ENCODE measurements around the gene BRD3. TPM values are rescaled to one million over a fixed set of nuclear protein-coding genes. Genes with fewer than 3 reads are reported as not detected.

Gene BRD3
- total and polyA plus RNA-seq, 2 donors from 2014 or later = 7.7 to 46.2 TPM

DNA sequence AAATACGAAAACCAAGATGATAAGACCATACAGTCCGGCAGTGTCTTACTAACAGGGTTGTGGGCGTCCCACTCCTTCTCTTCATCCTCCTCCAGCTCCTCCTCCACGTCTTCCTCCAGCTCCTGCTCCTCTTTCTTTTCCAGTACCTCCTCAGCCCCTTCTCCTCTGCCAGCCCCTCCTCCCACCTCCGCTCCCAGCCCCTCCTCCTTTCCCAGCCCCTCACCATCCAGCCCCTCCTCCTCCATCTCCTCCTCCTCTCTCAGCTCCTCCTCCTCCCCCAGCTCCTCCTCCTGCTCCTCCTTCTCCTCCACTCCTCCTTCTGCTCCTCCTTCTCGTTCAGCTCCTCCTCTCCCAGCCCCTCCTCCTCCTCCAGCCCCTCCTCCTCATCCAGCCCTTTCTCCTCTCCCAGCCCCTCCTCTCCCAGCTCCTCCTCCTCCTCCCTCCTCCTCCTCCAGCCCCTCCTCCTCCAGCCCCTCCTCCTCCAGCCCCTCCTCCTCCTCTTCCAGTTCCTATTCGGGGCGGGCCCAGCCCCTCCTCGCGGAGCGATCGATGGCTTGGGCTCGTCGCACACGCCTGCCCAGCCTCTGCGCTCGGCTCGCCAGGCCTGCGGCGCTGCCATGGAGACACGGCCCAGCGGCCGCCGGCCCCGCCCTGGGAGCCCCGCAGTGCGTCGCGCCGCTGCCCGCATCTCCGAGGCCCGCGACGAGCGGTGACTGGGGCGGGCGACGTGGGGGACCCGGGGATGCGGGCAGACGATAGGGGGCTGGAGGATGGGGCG, 42.8 kb downstream of the BRD3 start, which contains the start of gene BRD3OS:
TSS of gene BRD3OS (plus strand) at position 654 of the 778 bp plus-strand sequence. CDS start 1,267 bp downstream, outside the sequence.
- Histone ChIP-seq H3K27ac (ENCODE audit: low read depth in 2 of 2, low read length in 2 of 2) (peak within 1 kb of the TSS; percentile 23 to 32), H3K4me1 (ENCODE audit: control insufficient read depth in 2 of 3, insufficient read depth in 2 of 3, low read depth in 1 of 3, low read length in 3 of 3) (peaks cover 0 to 4% (median 0%) of the 10 kb centered on the region in 3 donors), H3K9me3 (ENCODE audit: control insufficient read depth in 2 of 3, insufficient read depth in 1 of 3, low read length in 3 of 3) (no peaks in the 10 kb centered on the region), H3K9ac (ENCODE audit: low read length in 3 of 3) (peak within 1 kb of the TSS in 2 of 3 donors; percentile 34 to 65), H3K4me3 (ENCODE audit: low read length in 3 of 3) (peak within 1 kb of the TSS; percentile 72 to 75 (median 72)), H3K36me3 (ENCODE audit: control insufficient read depth in 2 of 3, insufficient read depth in 3 of 3, low read length in 3 of 3) (no peaks in the 10 kb centered on the region), H3K27me3 (ENCODE audit: control insufficient read depth, insufficient read depth, low read length) (no peaks in the 10 kb centered on the region)
- intact Hi-C loops (cut with DNase I) = no loop called here
- no peak for FAIRE-seq
- DNase-seq = peak; percentile 99 to 100 (median 99)
- TF ChIP-seq, protein P1, sequence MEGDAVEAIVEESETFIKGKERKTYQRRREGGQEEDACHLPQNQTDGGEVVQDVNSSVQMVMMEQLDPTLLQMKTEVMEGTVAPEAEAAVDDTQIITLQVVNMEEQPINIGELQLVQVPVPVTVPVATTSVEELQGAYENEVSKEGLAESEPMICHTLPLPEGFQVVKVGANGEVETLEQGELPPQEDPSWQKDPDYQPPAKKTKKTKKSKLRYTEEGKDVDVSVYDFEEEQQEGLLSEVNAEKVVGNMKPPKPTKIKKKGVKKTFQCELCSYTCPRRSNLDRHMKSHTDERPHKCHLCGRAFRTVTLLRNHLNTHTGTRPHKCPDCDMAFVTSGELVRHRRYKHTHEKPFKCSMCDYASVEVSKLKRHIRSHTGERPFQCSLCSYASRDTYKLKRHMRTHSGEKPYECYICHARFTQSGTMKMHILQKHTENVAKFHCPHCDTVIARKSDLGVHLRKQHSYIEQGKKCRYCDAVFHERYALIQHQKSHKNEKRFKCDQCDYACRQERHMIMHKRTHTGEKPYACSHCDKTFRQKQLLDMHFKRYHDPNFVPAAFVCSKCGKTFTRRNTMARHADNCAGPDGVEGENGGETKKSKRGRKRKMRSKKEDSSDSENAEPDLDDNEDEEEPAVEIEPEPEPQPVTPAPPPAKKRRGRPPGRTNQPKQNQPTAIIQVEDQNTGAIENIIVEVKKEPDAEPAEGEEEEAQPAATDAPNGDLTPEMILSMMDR (IDR thresholded peaks at IDR 0.05; ENCODE audit: borderline replicate concordance, extremely low read depth, insufficient read depth) = no peak

DNA sequence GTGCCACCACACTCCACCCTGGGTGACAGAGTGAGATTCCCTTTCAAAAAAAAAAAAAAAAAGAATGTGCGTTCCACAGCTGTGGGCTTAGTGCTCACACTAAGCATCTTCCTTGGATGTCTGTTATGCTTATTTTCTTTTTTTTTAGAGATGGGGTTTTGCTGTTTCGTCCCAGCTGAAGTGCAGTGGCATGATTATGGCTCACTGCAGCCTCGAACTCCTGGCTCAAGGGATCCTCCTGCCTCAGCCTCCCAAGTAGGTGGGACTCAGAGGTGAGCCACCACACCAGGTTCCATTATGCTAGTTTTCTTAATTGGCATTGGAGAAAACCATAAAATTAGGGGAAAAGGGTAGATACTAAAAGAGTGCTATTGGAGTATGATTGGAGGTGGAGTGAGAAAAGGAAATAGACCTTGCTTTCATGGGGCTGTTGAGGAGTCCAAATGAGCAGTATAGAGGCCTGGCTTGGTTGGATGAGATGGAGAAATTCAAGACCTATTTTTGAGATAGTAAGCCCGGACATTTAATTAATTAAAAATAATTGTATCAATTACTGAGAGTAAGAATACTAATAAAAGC, 43.5 kb downstream of the BRD3 start:
- Histone ChIP-seq H3K4me3 (ENCODE audit: low read length in 3 of 3) (peak overlapping the region; percentile 55 to 75 (median 69)), H3K27me3 (ENCODE audit: control insufficient read depth, insufficient read depth, low read length) (no peaks in the 10 kb centered on the region), H3K4me1 (ENCODE audit: control insufficient read depth in 2 of 3, insufficient read depth in 2 of 3, low read depth in 1 of 3, low read length in 3 of 3) (peaks cover 0 to 4% (median 0%) of the 10 kb centered on the region in 3 donors), H3K36me3 (ENCODE audit: control insufficient read depth in 2 of 3, insufficient read depth in 3 of 3, low read length in 3 of 3) (no peaks in the 10 kb centered on the region), H3K9me3 (ENCODE audit: control insufficient read depth in 2 of 3, insufficient read depth in 1 of 3, low read length in 3 of 3) (no peaks in the 10 kb centered on the region), H3K9ac (ENCODE audit: low read length in 3 of 3) (peak overlapping the region in 1 of 3 donors; percentile 65), H3K27ac (ENCODE audit: low read depth in 2 of 2, low read length in 2 of 2) (no peak overlapping the region)
- TF ChIP-seq, protein P1 (IDR thresholded peaks at IDR 0.05; ENCODE audit: borderline replicate concordance, extremely low read depth, insufficient read depth) = no peak
- FAIRE-seq (no peak), DNase-seq (peak in 2 of 5 donors; percentile 21 to 58)
- intact Hi-C loops (cut with DNase I) = no loop called here

GRCh38 chr9:134014946-134015345, 52.9 kb downstream of the BRD3 start:
- H3K4me1 ChIP-seq (ENCODE audit: control insufficient read depth in 2 of 3, insufficient read depth in 2 of 3, low read depth in 1 of 3, low read length in 3 of 3) = peaks cover 0 to 2% (median 0%) of the 10 kb centered on the region in 3 donors
- no peak overlapping the region for H3K27ac ChIP-seq (ENCODE audit: low read depth in 2 of 2, low read length in 2 of 2)
- TF ChIP-seq, protein P1 (IDR thresholded peaks at IDR 0.05; ENCODE audit: borderline replicate concordance, extremely low read depth, insufficient read depth) = no peak
- H3K36me3 ChIP-seq (ENCODE audit: control insufficient read depth in 2 of 3, insufficient read depth in 3 of 3, low read length in 3 of 3) = no peaks in the 10 kb centered on the region
- no peak overlapping the region for H3K9ac ChIP-seq (ENCODE audit: low read length in 3 of 3)
- DNase-seq (no peak), FAIRE-seq (no peak)
- intact Hi-C loops (cut with DNase I) = no loop called here
- H3K27me3 ChIP-seq (ENCODE audit: control insufficient read depth, insufficient read depth, low read length) = no peaks in the 10 kb centered on the region
- no peak overlapping the region for H3K4me3 ChIP-seq (ENCODE audit: low read length in 3 of 3)
- no peaks in the 10 kb centered on the region for H3K9me3 ChIP-seq (ENCODE audit: control insufficient read depth in 2 of 3, insufficient read depth in 1 of 3, low read length in 3 of 3)
